Smooth muscle cell of the umbilical artery (primary cell): ENCODE measurements around the gene SSR4. TPM values are rescaled to one million over a fixed set of nuclear protein-coding genes. Genes with fewer than 3 reads are reported as not detected.

Experiments
- total RNA-seq: library from RNA; depleted of rRNA; stranded (reverse); fragments of >200 nt; gene quantifications from 2 replicates; pipeline ENCODE4 v1.2.3, GENCODE V29; 2014

The SSR4 gene
- total RNA-seq: 49.2 and 134 TPM in 2 replicates

DNA sequence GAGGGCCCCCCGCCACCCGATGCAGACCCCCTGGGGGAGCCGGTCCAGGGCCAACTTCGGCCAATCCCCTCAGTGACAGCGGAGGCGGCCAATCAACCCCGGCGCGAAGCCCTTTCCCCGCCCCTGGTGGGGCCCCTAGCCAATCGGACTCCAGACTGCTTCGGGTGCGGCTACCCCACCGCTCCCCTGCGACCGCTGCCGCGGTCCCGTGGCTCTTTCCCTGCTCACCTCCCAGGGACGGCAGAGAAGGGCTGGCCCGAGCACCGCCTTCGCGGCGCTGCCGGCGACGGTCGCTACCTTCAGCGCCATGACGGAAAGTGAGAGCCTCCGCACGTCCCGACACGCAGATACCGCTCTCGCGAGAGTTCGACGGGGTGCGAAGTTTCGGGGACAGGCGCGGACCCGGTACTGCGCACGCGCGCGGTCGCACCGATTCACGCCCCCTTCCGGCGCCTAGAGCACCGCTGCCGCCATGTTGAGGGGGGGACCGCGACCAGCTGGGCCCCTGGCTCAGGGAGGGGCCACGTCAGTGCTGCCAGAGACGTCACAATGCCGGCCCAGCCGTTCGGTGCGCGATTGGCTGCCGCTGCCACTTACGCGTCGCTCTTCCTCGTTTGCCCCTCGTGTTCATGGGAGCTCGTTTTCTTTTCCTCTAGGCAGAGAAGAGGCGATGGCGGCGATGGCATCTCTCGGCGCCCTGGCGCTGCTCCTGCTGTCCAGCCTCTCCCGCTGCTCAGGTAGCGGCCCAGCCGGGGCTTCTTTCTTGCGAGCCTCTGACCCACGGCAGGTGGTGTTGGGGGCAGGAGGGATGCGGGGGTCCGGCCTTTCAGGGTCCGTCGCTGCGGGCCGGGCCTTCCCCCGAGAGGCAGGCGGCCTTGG lies at the start of gene SSR4, which contains the start of gene IDH3G:
TSS of gene SSR4 (plus strand) at position 651 of the 879 bp plus-strand sequence. CDS start at position 671, 20 bp downstream.
TSS of gene IDH3G (minus strand) at position 358 of the 879 bp plus-strand sequence. CDS start at position 309, 49 bp downstream.

DNA sequence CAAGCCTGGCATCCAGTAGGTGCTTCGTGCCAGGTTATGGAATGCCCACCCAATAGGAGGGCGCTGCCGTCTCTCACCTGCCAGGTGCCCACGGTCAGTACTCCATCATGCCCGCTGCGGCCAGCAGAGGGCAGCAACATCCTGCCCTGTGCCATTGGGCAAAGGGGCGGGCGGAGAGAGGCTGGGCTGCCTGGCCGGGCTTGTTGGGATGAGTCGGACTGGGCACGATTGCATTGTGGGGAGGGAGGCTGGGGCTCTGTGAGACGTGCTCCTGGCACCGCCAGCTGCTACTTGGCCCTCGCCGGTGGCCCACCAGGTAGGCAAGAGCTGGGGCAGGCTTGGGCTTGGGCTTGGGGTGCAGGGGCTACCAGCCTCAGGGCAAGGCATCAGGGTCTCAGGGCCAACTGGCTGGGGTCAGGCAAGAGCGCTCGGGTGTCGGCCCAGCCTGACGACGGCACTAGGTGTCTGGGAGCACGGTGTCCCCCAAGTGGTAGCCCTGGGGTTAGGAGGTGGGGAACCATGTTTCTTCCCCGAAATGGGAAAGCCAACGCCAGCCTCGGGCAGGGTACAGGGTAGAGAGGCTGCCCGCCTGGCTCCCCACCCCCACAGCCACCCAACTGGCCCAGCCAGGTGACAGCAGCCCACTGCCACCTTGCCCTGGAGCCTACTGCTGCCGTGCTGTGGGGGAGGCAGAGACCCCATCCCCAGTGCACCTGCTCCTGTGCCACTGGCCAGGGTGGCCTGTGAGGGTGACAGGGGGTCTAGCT lies 30.3 kb upstream of the SSR4 start, which contains the start of gene PLXNB3:
TSS of gene PLXNB3 (plus strand) at position 261 of the 767 bp plus-strand sequence. CDS start 1,287 bp downstream, outside the sequence.

GRCh38 chrX:153780678-153781427 lies 13.6 kb upstream of the SSR4 start, which contains the start of gene SRPK3:
SRPK3 (plus strand) TSS chrX:153781041; CDS start chrX:153781087, 46 bp downstream.

GRCh38 chrX:153829799-153830639 lies 35.6 kb downstream of the SSR4 start, which contains the start of gene PDZD4:
PDZD4 (minus strand) TSS chrX:153830544; CDS start chrX:153830298, 246 bp downstream.

Other genes starting within 250 kb of the SSR4 start
- 24.5 and 31.8 TPM in 2 replicates for gene CCNQ, start 195.5 kb upstream of the SSR4 start, total RNA-seq
- gene DUSP9, start 147.5 kb upstream of the SSR4 start, total RNA-seq: not detected in 2 replicates
- 0.59 and 0.92 TPM in 2 replicates for gene PNCK, start 120.9 kb upstream of the SSR4 start, total RNA-seq
- gene SLC6A8, start 106.7 kb upstream of the SSR4 start, total RNA-seq: 19.3 and 22.3 TPM in 2 replicates
- gene BCAP31, start 70.3 kb upstream of the SSR4 start, total RNA-seq: 156 and 184 TPM in 2 replicates
- 17.2 and 25.5 TPM in 2 replicates for gene ABCD1, start 69.8 kb upstream of the SSR4 start, total RNA-seq
- gene PLXNB3, start 30.4 kb upstream of the SSR4 start, total RNA-seq: 6.2 and 24.6 TPM in 2 replicates
- gene SRPK3, start 13.6 kb upstream of the SSR4 start, total RNA-seq: under 0.01 and 2.2 TPM in 2 replicates
- 46.9 and 57.2 TPM in 2 replicates for gene IDH3G, start 293 bp upstream of the SSR4 start, total RNA-seq
- under 0.01 and 0.18 TPM in 2 replicates for gene PDZD4, start 35.9 kb downstream of the SSR4 start, total RNA-seq
- 0.59 and 2.6 TPM in 2 replicates for gene L1CAM, start 91.5 kb downstream of the SSR4 start, total RNA-seq
- not detected in 2 replicates for gene AVPR2, start 110.0 kb downstream of the SSR4 start, total RNA-seq
- 0.97 and 2.1 TPM in 2 replicates for gene ARHGAP4, start 131.6 kb downstream of the SSR4 start, total RNA-seq
- gene NAA10, start 140.4 kb downstream of the SSR4 start, total RNA-seq: 54.9 and 56.9 TPM in 2 replicates
- gene RENBP, start 150.0 kb downstream of the SSR4 start, total RNA-seq: 2.1 and 5.0 TPM in 2 replicates
- gene HCFC1, start 177.2 kb downstream of the SSR4 start, total RNA-seq: 14.0 and 34.4 TPM in 2 replicates
- gene TMEM187, start 178.1 kb downstream of the SSR4 start, total RNA-seq: 5.6 and 5.7 TPM in 2 replicates
- 78.7 and 109 TPM in 2 replicates for gene IRAK1, start 225.2 kb downstream of the SSR4 start, total RNA-seq